HG03108 (cell line): ENCODE results near the gene COL9A3.

ENCODE experiments used
- ATAC-seq: cut with Tn5 transposase; IDR thresholded peaks from one replicate; pipeline ENCODE4 v1.9.1; 2021; ENCODE audit warnings: moderate library complexity; ENCODE audit not compliant: unreplicated experiment

The COL9A3 gene

DNA sequence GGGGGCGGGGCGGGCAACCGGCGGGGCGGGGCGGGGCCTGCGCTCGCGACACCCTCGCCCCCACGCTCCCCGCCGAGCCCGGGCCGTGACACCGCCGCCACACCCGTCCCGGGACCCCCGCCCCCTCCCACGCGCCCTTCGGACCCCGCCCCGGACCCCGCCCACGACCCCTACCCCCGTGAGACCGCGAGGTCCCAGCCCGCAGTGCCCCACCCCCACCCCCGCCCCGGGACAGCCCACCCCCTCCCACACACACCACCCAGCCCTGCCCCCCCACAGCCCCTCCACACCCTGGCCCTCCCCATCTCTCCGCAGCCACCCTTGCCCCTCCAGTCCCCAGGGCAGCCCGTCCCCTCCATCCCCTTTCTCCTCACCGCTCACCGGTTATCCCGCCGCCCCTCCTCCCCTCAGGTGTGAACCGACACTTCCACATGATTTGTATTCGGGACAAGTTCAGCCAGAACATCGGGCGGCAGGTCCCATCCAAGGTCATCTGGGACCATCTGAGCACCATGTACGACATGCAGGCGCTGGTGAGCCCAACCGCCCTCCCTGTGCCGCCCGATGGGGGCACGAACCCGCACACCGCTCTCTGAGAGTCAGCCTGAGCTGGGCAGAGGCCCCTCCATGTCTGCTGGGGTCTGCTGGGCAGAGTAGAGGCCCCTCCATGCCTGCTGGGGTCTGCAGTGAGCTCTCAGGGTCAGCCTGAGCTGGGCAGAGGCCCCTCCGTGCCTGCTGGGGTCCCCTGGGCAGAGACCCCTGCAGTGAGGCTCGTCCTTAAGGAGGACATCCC, 20.0 kb upstream of the COL9A3 start:
- ATAC-seq = no peak

DNA sequence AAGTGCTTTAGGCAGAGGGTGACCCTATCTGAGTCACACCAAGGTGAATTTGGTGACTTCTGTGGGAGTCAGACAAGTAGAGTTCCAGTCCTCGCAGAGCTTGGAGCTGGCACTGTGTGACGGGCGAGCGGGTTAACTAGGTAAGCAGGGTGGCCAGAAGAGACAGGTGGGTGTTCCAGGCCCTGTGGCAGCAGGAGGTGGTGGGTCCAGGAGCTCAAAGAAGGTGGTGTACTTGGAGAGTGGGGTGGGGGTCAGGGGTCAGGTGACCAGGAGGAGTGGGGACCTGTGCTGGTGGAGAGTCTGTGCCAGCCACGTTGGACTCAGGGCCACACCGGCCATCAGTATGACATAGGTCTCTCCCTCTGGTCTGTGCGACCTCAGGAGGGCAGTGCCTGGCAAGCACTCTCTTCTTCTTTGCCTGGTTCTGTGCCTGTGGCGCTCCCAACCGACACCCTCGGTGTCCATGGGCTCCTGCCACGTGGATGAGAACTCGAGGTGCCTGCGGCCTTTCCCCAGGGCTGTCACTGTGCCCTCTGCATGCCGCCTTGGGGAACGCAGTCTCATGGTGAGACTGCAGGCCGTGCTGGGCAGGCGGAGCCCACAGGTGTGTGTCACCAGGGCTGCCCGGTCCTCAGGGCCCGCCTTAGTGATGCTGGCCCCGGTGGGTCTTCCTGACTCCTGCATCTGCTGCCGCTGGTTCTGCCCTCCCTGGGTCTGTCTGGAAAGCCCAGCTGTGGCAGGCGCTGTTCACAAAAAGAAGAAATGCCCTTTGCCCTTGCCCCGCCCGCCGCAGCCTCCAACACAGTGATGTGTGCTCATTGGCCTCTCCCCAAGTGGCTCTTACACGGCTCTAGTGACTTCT, 18.9 kb upstream of the COL9A3 start:
- no peak for ATAC-seq

DNA sequence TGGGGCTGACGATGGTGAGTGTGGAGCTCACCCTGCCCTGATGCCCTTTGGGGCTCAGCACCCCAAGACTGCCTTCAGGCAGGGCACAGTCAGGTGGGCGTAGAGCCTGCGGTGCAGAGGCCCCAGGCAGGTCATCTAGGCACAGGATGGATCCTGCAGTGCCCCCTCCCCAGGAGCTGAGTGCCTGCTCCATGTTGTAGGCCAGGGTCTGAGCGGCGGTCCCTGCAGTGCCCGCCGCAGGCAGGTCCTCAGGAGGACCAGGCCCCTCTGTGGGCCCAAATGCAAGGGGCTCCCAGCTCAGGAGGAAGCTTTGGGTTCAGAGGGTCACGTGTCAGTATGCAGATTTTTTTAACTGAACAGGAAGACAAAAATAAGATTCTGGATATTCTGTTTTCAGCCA, 17.8 kb upstream of the COL9A3 start:
- ATAC-seq = no peak

DNA sequence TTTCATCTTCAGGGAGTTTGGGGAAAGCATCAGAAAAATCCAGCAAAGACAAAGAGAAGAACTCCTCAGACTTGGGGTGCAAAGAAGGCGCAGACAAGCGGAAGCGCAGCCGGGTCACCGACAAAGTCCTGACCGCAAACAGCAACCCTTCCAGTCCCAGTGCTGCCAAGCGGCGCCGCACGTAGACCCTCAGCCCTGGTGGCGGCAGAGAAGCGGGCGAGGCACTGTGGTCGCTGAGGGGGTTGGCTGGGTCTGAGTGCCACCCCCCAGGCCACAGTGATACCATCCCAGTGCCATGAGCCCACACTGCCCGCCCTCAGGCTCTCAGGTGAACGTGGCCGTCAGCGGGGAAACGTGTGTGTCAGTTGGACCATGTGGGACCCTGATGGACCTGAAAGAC, 17.4 kb upstream of the COL9A3 start:
- ATAC-seq = no peak

DNA sequence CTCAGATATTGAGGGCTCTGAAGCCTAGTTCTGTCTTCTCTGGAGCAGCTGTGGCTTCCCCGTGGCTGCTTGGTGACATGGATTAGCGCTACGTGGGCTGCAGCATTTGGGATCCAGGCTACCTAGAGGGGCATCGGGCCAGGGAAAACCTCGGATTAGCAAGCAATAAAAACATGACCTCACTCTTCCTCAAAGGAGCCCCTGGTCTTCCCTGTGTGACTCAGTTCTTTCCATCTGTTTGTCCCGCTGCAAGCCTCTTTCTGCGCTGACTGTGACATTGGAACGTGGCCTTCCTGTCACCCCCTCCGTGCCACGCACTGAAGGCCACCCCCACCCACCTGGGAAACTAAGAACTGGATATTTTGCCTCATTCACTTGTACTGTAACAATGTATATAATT, 17.0 kb upstream of the COL9A3 start:
- no peak for ATAC-seq

DNA sequence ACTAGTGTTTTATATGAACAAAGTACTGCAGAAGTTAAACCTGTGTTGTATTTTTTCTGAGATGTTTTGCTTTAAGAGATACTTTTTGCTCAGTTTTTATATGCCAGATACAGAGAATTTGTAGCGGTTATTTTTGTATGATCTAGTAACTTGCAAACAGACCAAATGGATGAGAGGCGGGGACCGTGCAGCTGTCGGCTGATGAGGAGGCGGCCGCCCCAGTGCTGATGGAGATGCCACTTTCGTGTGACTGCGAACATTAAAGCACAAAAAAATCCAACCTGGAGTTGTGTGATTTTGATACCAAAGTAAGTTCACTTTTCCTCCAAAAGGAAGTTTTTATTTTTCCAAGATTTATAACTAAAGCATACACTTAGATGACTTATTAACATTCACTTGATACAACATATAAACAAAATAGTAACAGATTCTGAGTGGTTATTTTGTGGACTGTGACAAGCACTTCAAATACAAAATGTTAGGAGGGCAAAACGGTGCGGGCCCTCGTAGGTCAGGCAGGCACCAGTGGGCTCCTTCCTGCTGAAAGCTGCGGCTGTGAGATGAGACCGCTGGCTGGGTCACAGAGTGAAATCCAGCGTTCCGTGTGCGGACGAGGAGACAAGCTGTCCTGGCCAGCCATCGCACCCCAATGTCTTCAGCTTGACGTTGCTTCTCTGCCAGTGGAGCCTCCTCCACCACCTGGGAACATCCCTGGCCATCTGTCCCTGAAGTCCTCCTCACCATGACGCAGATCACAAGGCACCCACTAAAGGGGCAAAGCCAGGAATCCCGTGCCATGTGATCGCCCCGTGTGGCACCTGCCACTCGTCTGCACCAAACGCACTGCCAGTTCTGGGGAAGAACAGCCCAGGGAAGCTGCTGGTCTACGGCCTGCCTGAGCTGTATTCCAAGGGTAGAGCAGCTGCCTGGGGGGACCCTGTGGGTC, 16.3 kb upstream of the COL9A3 start:
- ATAC-seq = no peak

DNA sequence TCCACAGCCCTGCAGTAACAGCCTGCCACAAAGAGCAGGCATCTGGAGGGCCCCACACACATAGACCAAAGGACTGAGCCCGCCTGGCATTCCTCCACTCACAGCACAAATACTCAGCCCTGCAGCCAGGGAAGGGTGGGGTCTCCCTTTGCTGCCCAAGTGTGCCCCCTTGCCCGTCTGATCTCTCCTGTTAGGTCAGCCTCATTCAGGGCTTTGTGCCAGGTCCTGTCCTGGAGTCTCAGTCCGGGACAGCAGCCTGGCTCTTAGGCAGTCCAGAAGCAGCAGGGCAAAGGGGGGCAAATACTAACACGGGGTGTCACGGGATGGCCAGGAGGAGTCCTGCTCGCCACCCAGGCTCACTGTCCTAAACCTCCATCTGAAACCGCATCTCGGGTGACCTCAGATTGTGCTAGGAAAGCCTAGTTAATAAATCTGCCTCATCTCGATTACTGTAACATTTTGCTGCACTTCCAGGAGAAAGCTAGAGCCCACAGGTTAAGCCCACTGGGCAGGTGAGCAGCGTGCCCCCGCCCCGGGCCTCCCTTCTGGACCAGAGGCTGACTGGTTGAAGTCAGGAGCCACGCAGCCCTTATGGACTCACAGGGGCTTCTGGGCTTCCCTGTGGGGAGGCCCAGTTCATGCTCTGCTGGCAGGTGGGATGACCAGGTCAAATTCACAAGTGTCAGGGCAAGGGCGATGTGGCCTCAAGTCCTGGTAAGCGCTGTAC, 15.4 kb upstream of the COL9A3 start:
- ATAC-seq = no peak

DNA sequence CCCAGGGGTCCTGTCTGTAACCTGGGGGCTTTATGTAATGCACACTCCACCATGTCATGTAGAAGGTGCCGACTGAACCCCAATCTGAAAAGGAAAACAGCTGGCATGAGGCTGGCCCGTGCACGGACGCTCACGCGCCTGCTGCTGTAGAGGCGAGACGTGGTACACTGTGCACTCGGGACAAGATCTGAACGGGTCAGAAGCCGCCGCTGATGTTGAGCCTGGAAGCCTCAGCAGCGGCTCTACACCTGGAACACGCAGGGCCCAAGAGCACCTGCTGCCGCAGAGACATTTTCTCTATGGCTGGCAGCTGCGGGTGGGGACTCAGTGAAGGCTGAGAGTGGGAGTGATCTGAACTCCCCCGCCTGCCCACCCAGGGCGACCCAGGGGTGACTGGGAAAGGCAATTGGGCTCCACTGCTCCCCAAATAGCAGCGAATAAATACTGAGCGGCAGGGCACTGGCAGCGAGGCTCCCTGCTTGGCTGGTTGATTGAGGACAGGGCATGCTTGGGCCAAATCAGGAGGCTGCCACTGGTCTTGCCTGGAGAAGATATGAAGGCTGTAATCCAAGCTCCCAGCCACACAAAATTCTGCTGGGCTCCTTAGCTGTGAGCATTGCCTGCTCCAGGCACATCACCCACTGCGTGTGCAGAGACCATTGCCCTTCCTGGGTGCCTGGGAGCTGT, 14.7 kb upstream of the COL9A3 start:
- ATAC-seq = no peak

DNA sequence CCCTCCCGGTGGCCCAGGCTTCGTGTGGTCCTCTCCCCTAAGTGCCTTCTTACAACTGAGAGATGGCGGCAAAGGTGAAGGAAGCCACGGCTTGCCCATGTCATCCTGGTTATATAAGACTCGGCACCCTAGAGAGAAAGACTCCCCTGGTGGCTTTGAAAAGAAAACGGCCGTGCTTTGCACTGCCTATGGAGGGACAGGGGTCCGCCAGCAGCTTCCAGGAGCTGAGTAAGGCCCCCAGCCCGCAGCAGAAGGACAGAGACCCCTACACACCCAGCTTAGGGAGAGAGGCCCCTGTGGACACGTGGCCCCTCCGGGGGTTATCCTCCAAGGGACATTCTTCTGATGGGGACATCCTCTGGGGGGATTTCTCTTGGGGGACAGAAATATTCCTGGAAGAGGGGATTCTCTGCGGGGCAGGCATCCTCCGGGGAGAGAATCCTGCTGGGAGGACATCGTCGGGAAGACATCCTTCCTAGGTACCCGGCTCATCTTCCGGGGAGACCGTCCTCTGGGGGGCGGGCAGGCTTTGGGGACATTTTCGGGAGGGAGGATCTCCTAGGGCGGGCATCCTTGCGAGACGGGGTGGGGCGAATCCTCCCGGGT, 12.7 kb upstream of the COL9A3 start:
- no peak for ATAC-seq

DNA sequence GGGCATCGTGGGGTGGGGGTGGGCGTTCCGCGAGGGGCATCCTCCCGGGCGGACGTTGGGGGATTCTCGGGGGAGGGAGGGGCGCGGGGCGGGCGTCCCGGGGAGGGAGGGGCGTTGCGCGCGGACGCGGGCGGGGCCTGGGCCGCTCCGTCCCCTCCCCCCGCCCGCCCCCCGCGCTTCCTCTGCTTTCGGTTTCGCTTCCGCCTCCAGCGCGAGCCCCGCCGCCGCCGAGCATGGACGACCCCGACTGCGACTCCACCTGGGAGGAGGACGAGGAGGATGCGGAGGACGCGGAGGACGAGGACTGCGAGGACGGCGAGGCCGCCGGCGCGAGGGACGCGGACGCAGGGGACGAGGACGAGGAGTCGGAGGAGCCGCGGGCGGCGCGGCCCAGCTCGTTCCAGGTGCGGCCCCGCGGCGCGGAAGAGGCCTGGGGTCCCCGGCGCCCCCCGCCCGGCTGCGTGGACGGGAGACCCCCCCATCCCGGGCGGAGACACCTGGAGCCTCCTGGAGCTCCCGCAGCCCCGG, 12.2 kb upstream of the COL9A3 start, which contains the start of gene OGFR:
TSS of gene OGFR (plus strand) at position 209 of the 528 bp plus-strand sequence. CDS start at position 234, 25 bp downstream.
- peak; percentile 39 for ATAC-seq

DNA sequence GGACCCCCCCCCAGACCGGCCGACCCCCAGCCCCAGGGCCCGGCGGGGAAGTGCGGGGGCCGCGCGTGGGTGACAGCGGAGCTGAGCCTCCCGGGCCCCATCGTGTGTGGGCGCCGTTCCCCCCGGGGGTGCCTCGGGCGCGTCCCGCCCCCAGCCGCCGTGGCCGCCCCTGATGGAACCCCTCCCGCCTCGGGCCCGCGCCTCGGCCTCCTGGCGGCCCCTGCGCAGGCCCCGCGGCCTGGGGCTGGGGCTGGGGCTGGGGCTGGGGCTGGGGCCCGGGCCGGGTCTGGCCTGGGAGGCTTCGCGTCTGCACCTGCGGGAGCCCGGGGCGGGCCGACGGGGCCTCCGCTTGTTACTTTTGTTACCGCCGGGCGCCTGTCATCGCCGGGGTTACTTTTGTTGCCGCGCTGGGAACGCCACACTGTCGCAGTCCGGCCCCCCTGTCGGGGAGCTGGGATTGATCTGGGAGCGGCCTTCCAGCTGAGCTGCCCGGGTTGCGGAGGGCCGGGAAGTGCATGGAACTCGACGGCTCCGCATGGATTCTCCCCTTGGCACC, 11.6 kb upstream of the COL9A3 start:
- ATAC-seq = no peak

DNA sequence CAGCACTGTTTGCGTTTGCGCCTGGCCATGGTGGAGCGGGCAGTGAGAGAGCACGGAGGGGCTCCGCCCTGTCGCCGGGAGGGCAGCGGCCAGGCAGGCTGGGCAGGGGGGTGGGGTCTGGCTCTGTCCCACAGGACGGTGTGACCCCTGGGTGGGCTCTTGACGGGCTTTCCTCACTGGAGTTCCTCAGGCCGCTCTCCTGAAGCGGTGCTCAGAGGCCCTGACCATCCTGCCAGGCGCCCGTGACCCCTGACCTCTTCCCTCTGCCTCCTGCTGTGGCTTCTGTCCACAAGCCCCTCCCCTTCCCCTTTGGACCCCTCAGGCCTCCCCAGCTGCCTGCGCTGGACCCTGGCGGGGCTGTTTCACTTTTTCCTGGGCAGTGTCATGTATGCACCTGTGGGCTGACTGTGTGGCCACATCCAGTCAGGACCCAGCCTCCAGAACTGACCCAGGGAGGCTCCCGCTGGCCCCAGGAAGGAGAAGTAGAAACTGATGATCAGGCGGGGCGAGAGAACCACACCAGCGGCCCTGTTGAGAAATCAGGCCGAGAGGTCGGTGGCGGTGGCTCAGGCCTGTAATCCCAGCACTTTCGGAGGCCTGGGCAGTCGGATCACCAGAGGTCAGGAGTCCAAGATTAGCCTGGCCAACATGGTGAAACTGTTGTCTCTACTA, 11.0 kb upstream of the COL9A3 start:
- ATAC-seq = no peak

DNA sequence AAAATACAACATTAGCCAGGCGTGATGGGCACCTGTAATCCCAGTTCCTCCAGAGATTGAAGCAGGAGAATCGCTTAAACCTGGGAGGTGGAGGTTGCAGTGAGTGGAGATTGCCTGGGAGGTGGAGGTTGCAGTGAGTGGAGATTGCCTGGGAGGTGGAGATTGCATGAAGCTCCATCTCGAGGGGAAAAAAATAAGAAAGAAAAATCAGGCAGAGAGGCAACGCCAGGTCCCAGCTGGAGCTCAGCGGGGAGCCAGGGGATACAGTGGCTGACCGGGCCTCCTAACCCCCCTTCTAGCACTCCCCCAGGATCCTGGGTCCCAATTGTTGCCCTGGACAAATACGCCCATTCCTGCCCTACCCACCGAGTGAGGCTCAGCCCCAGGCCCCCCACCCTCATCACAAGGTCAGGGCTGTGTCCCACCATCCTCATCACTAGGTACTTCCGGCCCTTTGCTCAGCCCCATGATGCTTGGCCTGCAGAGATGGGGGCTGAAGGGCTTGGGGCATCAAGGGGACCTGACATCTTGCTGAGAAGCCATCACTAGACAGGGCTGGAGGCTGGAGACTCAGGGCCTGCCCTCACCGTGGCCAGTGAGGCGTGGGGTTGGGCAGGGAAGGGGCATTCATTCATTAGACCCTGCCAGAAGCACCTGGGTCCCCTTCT, 10.3 kb upstream of the COL9A3 start:
- no peak for ATAC-seq

DNA sequence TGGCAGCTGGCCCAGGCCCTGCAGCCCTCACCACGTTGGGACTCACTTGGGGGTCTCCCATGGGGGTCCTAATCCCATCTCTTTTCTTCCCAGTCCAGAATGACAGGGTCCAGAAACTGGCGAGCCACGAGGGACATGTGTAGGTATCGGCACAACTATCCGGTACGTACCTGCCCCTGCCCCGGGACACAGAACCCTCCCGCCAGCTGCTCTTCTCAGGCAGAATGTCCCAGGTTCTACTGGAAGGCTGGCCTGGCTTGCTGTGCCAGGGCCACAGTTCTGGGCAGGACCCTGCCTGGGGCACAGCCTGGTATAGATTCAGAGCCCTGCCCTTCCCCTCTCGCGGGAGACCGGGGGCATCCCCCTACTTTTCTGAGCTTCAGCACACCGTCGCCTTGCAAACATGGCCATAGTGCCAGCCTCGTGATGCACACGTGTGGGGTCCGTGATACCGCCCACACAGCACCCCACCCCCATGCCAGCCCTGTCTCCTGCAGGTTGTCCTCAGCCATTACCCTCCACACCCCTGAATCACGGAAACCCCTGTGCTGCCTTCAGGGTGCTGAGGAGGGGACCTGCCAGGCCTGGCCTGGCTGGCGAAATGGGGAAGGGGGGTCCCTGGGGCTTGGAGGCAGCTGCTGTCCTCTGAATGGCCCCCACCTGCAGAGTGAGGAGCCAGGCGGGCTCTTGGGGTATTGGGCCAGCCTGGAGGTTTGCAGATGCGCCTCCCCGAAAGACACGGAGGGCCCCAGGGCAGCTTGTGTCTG, 9.2 kb upstream of the COL9A3 start:
- ATAC-seq = no peak

DNA sequence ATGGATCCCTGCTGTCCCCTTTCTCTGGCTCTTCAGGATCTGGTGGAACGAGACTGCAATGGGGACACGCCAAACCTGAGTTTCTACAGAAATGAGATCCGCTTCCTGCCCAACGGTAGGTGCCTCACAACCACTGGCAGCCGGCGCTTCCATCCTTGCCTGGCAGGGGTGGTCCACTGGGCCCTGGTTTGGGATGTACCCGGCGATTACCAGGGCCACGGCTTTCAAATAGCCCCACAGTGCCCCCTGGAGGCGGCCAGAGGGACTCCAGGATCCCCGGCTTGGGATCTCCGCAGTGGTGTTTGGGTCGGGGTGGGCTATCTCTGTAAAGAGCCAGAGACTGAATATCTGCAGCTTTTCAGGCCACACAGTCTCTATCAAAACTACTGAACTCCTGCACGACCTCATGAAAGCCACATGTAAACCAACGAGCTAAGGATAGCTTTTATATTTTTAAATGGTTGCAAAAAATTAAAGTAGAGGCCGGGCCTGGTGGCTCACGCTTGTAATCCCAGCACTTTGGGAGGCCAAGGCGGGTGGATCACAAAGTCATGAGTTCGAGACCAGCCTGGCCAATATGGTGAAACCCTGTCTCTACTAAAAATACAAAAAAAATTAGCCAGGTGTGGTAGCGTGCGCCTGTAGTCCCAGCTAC, 8.5 kb upstream of the COL9A3 start:
- ATAC-seq = no peak
